Globus pallidus (tissue), 1 donor: Measurements from ENCODE around the gene MYLK2.
A peak's percentile ranks its signal among the peaks of the same experiment; 100 is the strongest.
"Not testable (repeated sequence)": the region's sequence is repeated elsewhere in the genome, so short reads cannot be mapped to it uniquely, and the experiment has no call there.

Experiments used
- DNase-seq: peaks from one replicate; pipeline ENCODE4 v3.0.0-alpha.2; 2015; ENCODE audit warnings: low spot score

Gene MYLK2

GRCh38 chr20:31819083-31819784 lies at the start of gene MYLK2:
Gene MYLK2 (plus strand): TSS chr20:31819356. CDS start chr20:31819581, 225 bp downstream.
- DNase-seq = no peak

GRCh38 chr20:31769681-31770080 lies 49.5 kb upstream of the MYLK2 start:
- no peak for DNase-seq

- no peak for DNase-seq
These were observed 48.9 kb upstream of the MYLK2 start for GRCh38 chr20:31770243-31770642.

GRCh38 chr20:31774408-31774807 lies 44.7 kb upstream of the MYLK2 start:
- no peak for DNase-seq

- DNase-seq = no peak
These were observed 38.3 kb upstream of the MYLK2 start for GRCh38 chr20:31780839-31781238.

- DNase-seq = no peak
These were observed 37.2 kb upstream of the MYLK2 start for GRCh38 chr20:31781945-31782344.

- no peak for DNase-seq
These were observed 34.7 kb upstream of the MYLK2 start for GRCh38 chr20:31784354-31785044.

GRCh38 chr20:31785089-31785488 lies 34.1 kb upstream of the MYLK2 start:
- DNase-seq = no peak

GRCh38 chr20:31788578-31788977 lies 30.6 kb upstream of the MYLK2 start:
- no peak for DNase-seq

GRCh38 chr20:31790401-31790800 lies 28.8 kb upstream of the MYLK2 start:
- DNase-seq = no peak

- DNase-seq = no peak
These were observed 21.8 kb upstream of the MYLK2 start for GRCh38 chr20:31797364-31797763.

- no peak for DNase-seq
These were observed 17.6 kb upstream of the MYLK2 start for GRCh38 chr20:31801508-31801907.

- no peak for DNase-seq
These were observed 15.4 kb upstream of the MYLK2 start for GRCh38 chr20:31803552-31804291.

GRCh38 chr20:31806564-31807355 lies 12.4 kb upstream of the MYLK2 start:
- peak; percentile 24 for DNase-seq

- no peak for DNase-seq
These were observed 10.7 kb upstream of the MYLK2 start for GRCh38 chr20:31808481-31808880.

GRCh38 chr20:31809661-31810060 lies 9.5 kb upstream of the MYLK2 start:
- DNase-seq = no peak

GRCh38 chr20:31811198-31811597 lies 8.0 kb upstream of the MYLK2 start:
- no peak for DNase-seq

- no peak for DNase-seq
These were observed 7.1 kb upstream of the MYLK2 start for GRCh38 chr20:31811796-31812728.

GRCh38 chr20:31813611-31814010 lies 5.5 kb upstream of the MYLK2 start:
- DNase-seq = no peak

- DNase-seq = not testable (repeated sequence)
These were observed 5.0 kb upstream of the MYLK2 start for GRCh38 chr20:31814142-31814541.
